ENCODE results near the gene MAST3.

- TF ChIP-seq GATA3 (IDR thresholded peaks at IDR 0.05; ENCODE audit: low read depth, low read length) = no peak
- TF ChIP-seq GATA2 (IDR thresholded peaks at IDR 0.05; ENCODE audit: low read depth, low read length) = no peak
Observed at GRCh38 chr19:18065173-18065495, 32.4 kb upstream of the MAST3 start.

Measured in SH-SY5Y (cell line).